ENCODE results near the gene C3orf62. TPM values are rescaled to one million over a fixed set of nuclear protein-coding genes. Genes with fewer than 3 reads are reported as not detected.

Gene C3orf62
- total and polyA plus RNA-seq, 9 of the 15 experiments (the other 6 are each of a cell fraction or from before 2014, with no cell fraction given) = 1.3 to 5.7 (median 3.4) TPM

GRCh38 chr3:49238274-49239127, 38.5 kb downstream of the C3orf62 start (continued):
- no peak for TF ChIP-seq PRDM10 (IDR thresholded peaks at IDR 0.05; ENCODE audit: partially characterized antibody)
- peak; percentile 18 for TF ChIP-seq JUN (IDR thresholded peaks at IDR 0.05; ENCODE audit: borderline replicate concordance, low read depth, low read length)
- peak; percentile 59; the same call in 1 of the 2 replicates for TF ChIP-seq JUN (CRISPR knock-in tag; IDR thresholded peaks at IDR 0.05; ENCODE audit: borderline replicate concordance)
- no peak for TF ChIP-seq SNAPC5 (CRISPR knock-in tag; IDR thresholded peaks at IDR 0.05)
- no peak for TF ChIP-seq CREB1 (IDR thresholded peaks at IDR 0.05)
- TF ChIP-seq CREB1 (CRISPR knock-in tag; IDR thresholded peaks at IDR 0.05) = no peak
- peak; percentile 98 for TF ChIP-seq LEF1 (IDR thresholded peaks at IDR 0.05)
- no peak for TF ChIP-seq EWSR1 (IDR thresholded peaks at IDR 0.05; ENCODE audit: borderline replicate concordance, low read depth, partially characterized antibody)
- no peak for TF ChIP-seq MXD1 (CRISPR knock-in tag; IDR thresholded peaks at IDR 0.05; ENCODE audit: borderline replicate concordance, poor library complexity, severe bottlenecking)
- TF ChIP-seq ZBTB1 (CRISPR knock-in tag; IDR thresholded peaks at IDR 0.05; ENCODE audit: borderline replicate concordance, low read depth) = no peak
- TF ChIP-seq E2F5 (CRISPR knock-in tag; IDR thresholded peaks at IDR 0.05) = no peak
- TF ChIP-seq ZNF140 (CRISPR knock-in tag; IDR thresholded peaks at IDR 0.05) = no peak
- TF ChIP-seq POLR2AphosphoS2 (IDR thresholded peaks at IDR 0.05; ENCODE audit: low read length) = no peak
- no peak for TF ChIP-seq NCOA6 (IDR thresholded peaks at IDR 0.05)
- no peak for TF ChIP-seq WHSC1 (IDR thresholded peaks at IDR 0.05; ENCODE audit: low read length)
- TF ChIP-seq IRF1 (CRISPR knock-in tag; IDR thresholded peaks at IDR 0.05; ENCODE audit: borderline replicate concordance) = no peak
- TF ChIP-seq MLX (CRISPR knock-in tag; conservative IDR thresholded peaks at IDR 0.05) = no peak
- TF ChIP-seq ZNF444 (CRISPR knock-in tag; IDR thresholded peaks at IDR 0.05) = no peak
- no peak for TF ChIP-seq FOXP1 (CRISPR knock-in tag; IDR thresholded peaks at IDR 0.05)
- peak; percentile 95; the same call in 1 of the 2 replicates for TF ChIP-seq ZNF175 (CRISPR knock-in tag; IDR thresholded peaks at IDR 0.05; ENCODE audit: low read depth)
- TF ChIP-seq RBM22 (IDR thresholded peaks at IDR 0.05; ENCODE audit: low read depth, low read length, poor library complexity, severe bottlenecking) = no peak
